IMR-90 (cell line): Measurements from ENCODE around the gene GLT1D1. TPM values are rescaled to one million over a fixed set of nuclear protein-coding genes. Genes with fewer than 3 reads are reported as not detected.

Experiments used
- ATAC-seq: fragments of 200-7000 bp; cut with Tn5 transposase; 2 replicates; pipeline ENCODE4 v1.9.1; 2020; ENCODE audit warnings: low read depth, mild to moderate bottlenecking, moderate library complexity
- BruUV-seq: library from RNA; stranded (reverse); fragments of 400-500 nt; replicated peaks from 2 replicates; lab custom pipeline; 2021; lab: Mats Ljungman, UMichigan
- CTCF ChIA-PET: fragments of 300-600 bp; formaldehyde crosslinking; extraction: SDS; loops from one replicate; lab custom pipeline; 2021; ENCODE audit warnings: antibody characterized with exemption; lab: Yijun Ruan, JAX
- POLR2A ChIA-PET: fragments of 300-600 bp; sonication (Branson Sonifier 250); formaldehyde crosslinking; loops from one replicate; lab custom pipeline; 2022; ENCODE audit warnings: antibody characterized with exemption; ENCODE audit not compliant: unreplicated experiment; lab: Charles Lee
- DNase-seq: peaks from one replicate; pipeline ENCODE4 v3.0.0; 2013
- H2AFZ ChIP-seq: replicated peaks from 2 replicates; pipeline ENCODE3; 2013; ENCODE audit warnings: low read length, mild to moderate bottlenecking; ENCODE audit not compliant: poor library complexity
- H2AK5ac ChIP-seq: 2 replicates; pipeline ENCODE4 v1.6.1; 2013; ENCODE audit warnings: low read depth, low read length, inconsistent platforms
- H2AK9ac ChIP-seq: replicated peaks from 2 replicates; pipeline ENCODE3; 2013; ENCODE audit warnings: mild to moderate bottlenecking, low read depth, low read length, moderate library complexity; ENCODE audit not compliant: poor library complexity
- H2BK120ac ChIP-seq: 2 replicates; pipeline ENCODE4 v1.6.1; 2013; ENCODE audit warnings: low read depth, low read length, inconsistent platforms
- H2BK15ac ChIP-seq: 3 replicates; pipeline ENCODE4 v1.6.1; 2013; ENCODE audit warnings: low read depth, low read length, inconsistent platforms
- H2BK20ac ChIP-seq: 2 replicates; pipeline ENCODE4 v1.6.1; 2013; ENCODE audit warnings: low read depth, mild to moderate bottlenecking, inconsistent platforms, low read length, moderate library complexity
- H2BK5ac ChIP-seq: 2 replicates; pipeline ENCODE4 v1.6.1; 2013; ENCODE audit warnings: mild to moderate bottlenecking, low read depth, low read length, inconsistent platforms; ENCODE audit not compliant: poor library complexity, severe bottlenecking
- H3K14ac ChIP-seq: replicated peaks from 2 replicates; pipeline ENCODE4 v1.6.1; 2013; ENCODE audit warnings: low read depth, low read length, inconsistent platforms
- H3K18ac ChIP-seq: 2 replicates; pipeline ENCODE4 v1.6.1; 2013; ENCODE audit warnings: low read depth, low read length, control low read depth
- H3K23ac ChIP-seq: 2 replicates; pipeline ENCODE4 v1.6.1; 2013; ENCODE audit warnings: low read depth, low read length, inconsistent platforms
- H3K27ac ChIP-seq: 2 replicates; pipeline ENCODE4 v1.5.1; 2013; ENCODE audit warnings: mild to moderate bottlenecking, control low read depth, low read length; ENCODE audit not compliant: insufficient read depth
- H3K27me3 ChIP-seq: 2 replicates; pipeline ENCODE4 v1.6.1; 2013; ENCODE audit warnings: low read length; ENCODE audit not compliant: control insufficient read depth, insufficient read depth
- H3K36me3 ChIP-seq: 2 replicates; pipeline ENCODE4 v1.6.1; 2013; ENCODE audit warnings: low read length, mixed read lengths; ENCODE audit not compliant: control insufficient read depth, insufficient read depth
- H3K4ac ChIP-seq: 2 replicates; pipeline ENCODE4 v1.6.1; 2013; ENCODE audit warnings: low read depth, low read length, inconsistent platforms
- H3K4me1 ChIP-seq: 2 replicates; pipeline ENCODE4 v1.6.1; 2013; ENCODE audit warnings: low read length, mixed read lengths; ENCODE audit not compliant: control insufficient read depth, insufficient read depth
- H3K4me2 ChIP-seq: 2 replicates; pipeline ENCODE4 v1.6.1; 2013; ENCODE audit warnings: low read depth, mild to moderate bottlenecking, control low read depth, low read length, moderate library complexity
- H3K4me3 ChIP-seq: 2 replicates; pipeline ENCODE4 v1.5.1; 2013; ENCODE audit warnings: low read depth, mild to moderate bottlenecking, control low read depth, low read length, moderate library complexity; ENCODE audit not compliant: insufficient read depth
- H3K56ac ChIP-seq: 2 replicates; pipeline ENCODE4 v1.6.1; 2013; ENCODE audit warnings: low read length, inconsistent platforms; ENCODE audit not compliant: insufficient read depth; ENCODE audit errors: extremely low read depth
- H3K79me1 ChIP-seq, 2 experiments: 2 replicates each; pipeline ENCODE4 v1.6.1; 2013; ENCODE audit warnings: low read length in 2 of 2, inconsistent platforms in 1 of 2, low read depth in 1 of 2
- H3K9ac ChIP-seq: 2 replicates; pipeline ENCODE4 v1.6.1; 2013; ENCODE audit warnings: low read depth, low read length, control low read depth
- H3K9me1 ChIP-seq: 2 replicates; pipeline ENCODE4 v1.6.1; 2013; ENCODE audit warnings: low read length, inconsistent platforms; ENCODE audit not compliant: insufficient read depth
- H3K9me3 ChIP-seq: 2 replicates; pipeline ENCODE4 v1.6.1; 2013; ENCODE audit warnings: low read length; ENCODE audit not compliant: control insufficient read depth, insufficient read depth
- H4K20me1 ChIP-seq: 2 replicates; pipeline ENCODE4 v1.6.1; 2013; ENCODE audit warnings: low read length, inconsistent platforms; ENCODE audit not compliant: insufficient read depth
- H4K5ac ChIP-seq: 2 replicates; pipeline ENCODE4 v1.6.1; 2013; ENCODE audit warnings: mild to moderate bottlenecking, low read depth, low read length, control low read depth
- H4K8ac ChIP-seq, 2 experiments: 2 replicates each; pipeline ENCODE4 v1.6.1; 2013; ENCODE audit warnings: low read depth in 2 of 2, low read length in 2 of 2, control low read depth in 1 of 2, inconsistent platforms in 1 of 2
- H4K91ac ChIP-seq: 2 replicates; pipeline ENCODE4 v1.6.1; 2013; ENCODE audit warnings: low read depth, low read length, inconsistent platforms; ENCODE audit not compliant: insufficient read depth
- BHLHE40 ChIP-seq: fragments of 150-350 bp; IDR thresholded peaks from 2 replicates; pipeline ENCODE4 v1.6.1; 2016; ENCODE audit warnings: mild to moderate bottlenecking, low read depth, low read length
- CHD1 ChIP-seq: IDR thresholded peaks from 2 replicates; pipeline ENCODE4 v1.6.1; 2012; ENCODE audit warnings: low read depth, low read length, improper control_type of control experiment
- CTCF ChIP-seq: conservative IDR thresholded peaks from 2 replicates; pipeline ENCODE4 v1.5.1; 2012; ENCODE audit warnings: mild to moderate bottlenecking, low read depth, low read length, improper control_type of control experiment
- ELK1 ChIP-seq: fragments of 150-350 bp; IDR thresholded peaks from 2 replicates; pipeline ENCODE4 v1.6.1; 2016; ENCODE audit warnings: low read depth, mild to moderate bottlenecking, low read length, moderate library complexity, borderline replicate concordance
- FOS ChIP-seq: fragments of 150-350 bp; IDR thresholded peaks from 2 replicates; pipeline ENCODE4 v1.6.1; 2016; ENCODE audit warnings: low read depth, low read length
- MAFK ChIP-seq: IDR thresholded peaks from 2 replicates; pipeline ENCODE4 v1.6.1; 2012; ENCODE audit warnings: low read depth, low read length, improper control_type of control experiment
- MXI1 ChIP-seq: IDR thresholded peaks from 2 replicates; pipeline ENCODE4 v1.6.1; 2012; ENCODE audit warnings: low read depth, mild to moderate bottlenecking, low read length, moderate library complexity, borderline replicate concordance
- RAD21 ChIP-seq: IDR thresholded peaks from 2 replicates; pipeline ENCODE4 v1.6.1; 2012; ENCODE audit warnings: low read length, improper control_type of control experiment
- RCOR1 ChIP-seq: IDR thresholded peaks from 2 replicates; pipeline ENCODE4 v1.6.1; 2012; ENCODE audit warnings: mild to moderate bottlenecking, low read length, improper control_type of control experiment; ENCODE audit not compliant: insufficient replicate concordance
- RFX5 ChIP-seq: IDR thresholded peaks from 2 replicates; pipeline ENCODE4 v1.8.0; 2012; ENCODE audit warnings: low read depth, mild to moderate bottlenecking, low read length, moderate library complexity
- SMC3 ChIP-seq: fragments of 150-350 bp; IDR thresholded peaks from 2 replicates; pipeline ENCODE4 v1.6.1; 2016; ENCODE audit warnings: low read depth, mild to moderate bottlenecking, antibody characterized with exemption, low read length, moderate library complexity
- WGBS, 2 experiments: methylation state at CpG; one replicate each; pipeline versions ENCODE4 v1.1.5 to v1.1.7; 2013; ENCODE audit warnings: missing lambda C conversion rate in 2 of 2; ENCODE audit not compliant: insufficient read length in 1 of 2; ENCODE audit errors: extremely low coverage in 2 of 2; 5-methylcytosine and 5-hydroxymethylcytosine counted together
- dilution Hi-C: fragments of 300-500 bp; cut with HindIII; formaldehyde crosslinking; loops from one replicate; pipeline ENCODE4 v1.14.3; 2018; ENCODE audit warnings: low sequenced_read_pairs; ENCODE audit not compliant: unreplicated experiment
- in situ Hi-C: fragments of 300-500 bp; cut with MboI; formaldehyde crosslinking; loops from 3 replicates; pipeline ENCODE4 v1.14.3; 2019; ENCODE audit warnings: low sequenced_read_pairs, inconsistent platforms, mixed read lengths
- intact Hi-C: fragments of 100-400 bp; cut with micrococcal nuclease; formaldehyde crosslinking; loops from 2 replicates; pipeline ENCODE4 v1.10.0; 2022
- polyA plus RNA-seq, 3 experiments: library from polyadenylated mRNA; depleted of rRNA; stranded (reverse); fragments of >200 nt; gene quantifications; 2 replicates each; pipeline ENCODE4 v1.2.3, GENCODE V29; 2012; ENCODE audit warnings: low replicate concordance in 1 of 3
- total RNA-seq: library from RNA; depleted of rRNA; stranded (reverse); fragments of >200 nt; gene quantifications from 2 replicates; pipeline ENCODE4 v1.2.3, GENCODE V29; 2012

The GLT1D1 gene
- total and polyA plus RNA-seq, 2 of the 4 experiments (the other 2 are of a cell fraction): not detected

GRCh38 chr12:128815779-128816642 lies 37.3 kb upstream of the GLT1D1 start (continued):
- TF ChIP-seq ELK1: no peak

- intact Hi-C loops: no loop called here
- Histone ChIP-seq H3K18ac (no peak overlapping the region), H3K14ac (no peak overlapping the region), H3K9me3 (no peaks in the 10 kb centered on the region), H3K4ac (no peak overlapping the region), H2BK120ac (no peak overlapping the region), H3K56ac (no peak overlapping the region), H4K8ac (no peak overlapping the region), H3K27me3 (no peaks in the 10 kb centered on the region), H2AK5ac (no peak overlapping the region), H3K79me1 (peaks cover 20 to 74% of the 10 kb centered on the region in 2 experiments), H3K4me2 (no peak overlapping the region), H2AK9ac (no peak overlapping the region), H3K4me3 (no peak overlapping the region), H3K36me3 (peaks cover 21% of the 10 kb centered on the region), H3K23ac (no peak overlapping the region), H2AFZ (no peak overlapping the region), H4K20me1 (peaks cover 27% of the 10 kb centered on the region), H4K5ac (no peak overlapping the region), H3K9me1 (peaks cover 7% of the 10 kb centered on the region), H3K9ac (no peak overlapping the region), H2BK20ac (no peak overlapping the region), H3K27ac (no peak overlapping the region), H2BK15ac (no peak overlapping the region), H3K4me1 (peaks cover 5% of the 10 kb centered on the region), H2BK5ac (no peak overlapping the region), H4K91ac (no peak overlapping the region)
- in situ Hi-C loops: no loop called here
- ATAC-seq: no peak
- WGBS, 2 experiments: no CpG with 5 or more reads among the region's 4 CpGs
- TF ChIP-seq RCOR1 (no peak), MXI1 (no peak), CTCF (no peak), RFX5 (no peak), CHD1 (no peak), FOS (no peak), RAD21 (no peak), SMC3 (no peak), BHLHE40 (no peak), MAFK (no peak)
- CTCF ChIA-PET: no interaction called here
- dilution Hi-C loops: no loop called here
- DNase-seq: no peak
- POLR2A ChIA-PET: no interaction called here
- no TSS peak for BruUV-seq
Measured at GRCh38 chr12:128816643-128816920, 36.7 kb upstream of the GLT1D1 start.
